GM08714 (cell line): ENCODE data around the gene AUH.

Experiments used
- H3K4me3 ChIP-seq: fragments of 200-500 bp; sonication (Bioruptor generic); 2 replicates; pipeline ENCODE4 v1.5.1; 2014; ENCODE audit warnings: mild to moderate bottlenecking, low read length, inconsistent platforms
- ZNF274 ChIP-seq: IDR thresholded peaks from 2 replicates; pipeline ENCODE4 v1.6.1; 2012; ENCODE audit warnings: mild to moderate bottlenecking, low read depth, low read length

Gene AUH

GRCh38 chr9:91187311-91187964, 174.3 kb downstream of the AUH start:
- no peak for TF ChIP-seq ZNF274
- no peak overlapping the region for H3K4me3 ChIP-seq

DNA sequence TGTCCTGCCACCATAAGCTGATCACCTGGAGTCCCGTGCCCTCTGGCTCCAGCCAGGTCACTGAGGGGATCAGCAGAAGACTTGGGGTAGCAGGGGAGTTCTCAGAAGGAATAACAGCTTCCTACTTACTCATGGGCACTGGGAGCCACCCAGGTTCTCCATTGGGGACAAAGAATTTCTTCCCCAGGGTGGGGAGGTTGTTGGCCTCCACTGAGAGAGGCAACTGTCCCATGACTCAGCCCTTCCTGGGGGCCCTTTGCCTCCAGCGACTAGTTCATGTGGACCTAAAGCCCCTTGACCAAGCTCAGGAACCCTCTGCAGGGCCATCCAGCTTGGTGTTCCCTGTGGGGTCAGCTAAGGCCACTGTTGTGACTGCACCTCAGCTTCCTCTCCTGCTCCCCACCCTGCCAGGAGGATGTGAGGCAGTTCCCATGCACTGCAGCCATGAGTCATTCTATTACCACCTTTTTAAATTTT, 175.0 kb downstream of the AUH start:
- TF ChIP-seq ZNF274: no peak
- H3K4me3 ChIP-seq: no peak overlapping the region

GRCh38 chr9:91185193-91185886, 176.4 kb downstream of the AUH start:
- no peak for TF ChIP-seq ZNF274
- no peak overlapping the region for H3K4me3 ChIP-seq

DNA sequence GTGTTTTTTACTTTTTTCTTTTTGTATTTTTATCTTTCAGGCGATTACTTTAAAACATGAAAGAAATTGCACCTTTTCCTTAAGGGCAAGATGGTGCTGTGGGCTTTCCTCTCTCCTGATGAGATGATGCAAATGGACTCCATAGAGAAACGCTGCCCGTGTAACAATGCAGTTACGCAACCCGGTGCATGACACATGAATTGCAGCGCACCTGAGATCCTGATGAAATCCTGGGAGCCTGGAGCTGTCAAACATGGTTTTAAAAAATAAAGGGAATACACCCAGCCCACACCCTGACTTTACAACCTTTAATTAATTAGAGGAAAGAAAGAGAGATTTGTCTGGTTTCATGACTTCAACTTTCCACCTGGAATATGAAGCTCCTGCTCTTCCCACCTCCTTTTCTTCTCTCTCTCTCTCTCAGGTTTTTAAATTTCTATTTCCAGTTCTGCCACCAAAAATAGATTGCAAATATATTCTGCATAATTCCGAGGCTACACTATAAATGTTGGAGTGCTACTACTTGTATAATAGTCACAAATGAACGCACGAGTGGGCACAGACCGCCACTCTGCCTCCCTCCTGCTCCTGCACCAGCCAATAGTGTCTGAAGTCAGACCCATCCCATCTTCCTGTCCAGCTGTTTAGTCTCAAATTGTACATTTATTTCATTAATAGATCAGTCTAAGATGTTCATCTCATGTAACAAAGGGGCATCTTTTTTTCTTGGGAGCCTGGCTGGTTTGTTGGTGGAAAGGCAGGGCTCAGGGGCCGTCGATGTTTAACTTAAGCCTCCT, 179.1 kb downstream of the AUH start:
- no peak overlapping the region for H3K4me3 ChIP-seq
- no peak for TF ChIP-seq ZNF274

- H3K4me3 ChIP-seq: no peak overlapping the region
- no peak for TF ChIP-seq ZNF274
These were observed 180.2 kb downstream of the AUH start for GRCh38 chr9:91181541-91181940.

DNA sequence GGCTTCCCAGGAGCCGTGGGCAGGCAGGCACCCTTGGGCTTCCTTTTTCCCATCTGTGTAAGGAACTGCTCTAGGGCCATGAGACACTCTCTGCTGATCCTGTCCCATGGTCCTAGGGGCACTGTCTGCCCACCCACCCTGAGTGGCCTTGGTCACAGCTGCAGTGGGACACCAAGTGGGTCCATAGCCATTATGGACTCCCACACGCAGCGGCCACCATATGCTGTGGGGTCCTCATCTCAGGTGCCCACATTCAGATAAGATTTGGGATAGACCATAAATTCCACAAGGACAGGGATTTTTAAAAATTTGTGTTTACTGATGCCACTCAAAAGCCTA, 180.8 kb downstream of the AUH start:
- H3K4me3 ChIP-seq: no peak overlapping the region
- no peak for TF ChIP-seq ZNF274

DNA sequence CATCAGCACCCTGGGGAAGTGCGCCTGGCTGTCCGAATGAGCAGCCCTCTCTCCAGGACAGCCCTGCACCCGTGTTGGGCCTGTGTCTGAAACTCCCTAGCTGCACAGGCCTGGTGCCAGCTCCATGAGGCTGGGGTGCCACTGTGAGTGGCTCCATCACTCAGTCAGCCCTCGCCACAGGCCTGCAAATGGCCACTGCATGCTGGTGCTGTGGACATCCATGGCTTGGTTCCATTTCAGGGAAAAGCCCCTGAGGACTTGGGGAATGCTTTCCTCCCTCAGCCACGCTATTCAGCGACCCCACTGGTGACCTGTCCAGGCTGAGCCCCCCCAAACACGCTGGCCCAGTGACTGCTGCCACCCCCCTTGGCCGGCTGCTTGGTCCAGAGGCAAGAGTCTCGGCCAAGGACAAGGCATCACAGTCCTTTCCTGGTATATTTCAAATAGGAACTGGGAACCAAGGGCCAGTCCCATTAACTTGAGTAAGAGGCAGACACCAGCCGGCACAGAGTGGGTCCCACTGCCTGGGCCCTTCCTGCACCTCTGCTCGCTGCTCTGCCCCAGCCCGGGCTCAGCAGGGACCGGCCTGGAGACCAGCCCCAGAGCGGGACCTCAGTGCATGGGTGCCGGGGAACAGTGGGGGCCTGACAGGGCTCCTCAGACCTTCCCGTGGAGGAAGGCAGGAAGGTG, 181.3 kb downstream of the AUH start:
- no peak for TF ChIP-seq ZNF274
- H3K4me3 ChIP-seq: no peak overlapping the region

- H3K4me3 ChIP-seq: no peak overlapping the region
- TF ChIP-seq ZNF274: no peak
These were observed 182.2 kb downstream of the AUH start for GRCh38 chr9:91179237-91180138.

DNA sequence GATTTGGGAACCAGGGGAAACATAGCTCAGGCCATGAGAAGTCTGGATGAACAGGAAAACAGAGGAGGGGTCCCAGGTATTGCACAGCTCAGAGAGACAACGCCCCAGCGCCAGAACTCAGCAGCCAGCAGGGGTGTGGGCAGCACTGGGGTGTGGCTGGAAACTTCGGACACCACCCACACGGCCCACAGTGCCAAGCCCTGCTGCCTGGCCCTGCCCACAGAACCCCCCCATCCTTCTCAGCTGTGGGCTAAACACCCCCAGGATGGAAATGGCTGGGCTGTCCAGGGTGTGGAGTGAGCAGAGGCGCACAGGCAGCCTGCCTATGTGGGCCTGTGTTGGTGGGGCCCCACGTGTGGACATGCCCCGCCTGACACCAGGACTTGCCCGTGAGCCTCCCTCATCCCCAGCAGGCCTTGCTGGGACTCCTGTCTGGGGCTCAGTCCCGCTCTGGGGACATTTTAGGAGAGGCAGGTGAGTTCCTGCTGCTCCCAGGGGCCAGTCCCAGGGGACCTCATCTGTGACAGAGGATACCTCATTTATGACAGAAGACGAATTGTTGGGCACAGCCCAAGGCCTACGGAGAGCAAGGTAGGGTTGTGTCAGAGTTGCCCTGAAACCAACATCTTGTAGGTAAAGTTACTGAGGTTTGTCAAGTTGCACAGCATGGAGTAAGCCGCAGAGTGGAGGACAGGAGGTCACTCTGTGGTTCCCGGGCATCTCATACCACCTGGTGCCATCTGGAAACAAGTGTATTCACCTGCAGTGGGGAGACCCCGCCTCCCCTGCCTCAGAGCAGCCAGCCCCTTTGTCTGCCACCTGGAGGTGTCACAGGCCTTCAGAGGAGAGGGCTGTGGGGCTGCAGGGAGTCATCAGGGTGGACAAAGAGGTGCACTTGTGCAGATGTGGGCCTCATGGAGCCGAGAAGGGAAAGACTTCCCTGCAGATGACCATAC, 183.2 kb downstream of the AUH start:
- no peak overlapping the region for H3K4me3 ChIP-seq
- no peak for TF ChIP-seq ZNF274

DNA sequence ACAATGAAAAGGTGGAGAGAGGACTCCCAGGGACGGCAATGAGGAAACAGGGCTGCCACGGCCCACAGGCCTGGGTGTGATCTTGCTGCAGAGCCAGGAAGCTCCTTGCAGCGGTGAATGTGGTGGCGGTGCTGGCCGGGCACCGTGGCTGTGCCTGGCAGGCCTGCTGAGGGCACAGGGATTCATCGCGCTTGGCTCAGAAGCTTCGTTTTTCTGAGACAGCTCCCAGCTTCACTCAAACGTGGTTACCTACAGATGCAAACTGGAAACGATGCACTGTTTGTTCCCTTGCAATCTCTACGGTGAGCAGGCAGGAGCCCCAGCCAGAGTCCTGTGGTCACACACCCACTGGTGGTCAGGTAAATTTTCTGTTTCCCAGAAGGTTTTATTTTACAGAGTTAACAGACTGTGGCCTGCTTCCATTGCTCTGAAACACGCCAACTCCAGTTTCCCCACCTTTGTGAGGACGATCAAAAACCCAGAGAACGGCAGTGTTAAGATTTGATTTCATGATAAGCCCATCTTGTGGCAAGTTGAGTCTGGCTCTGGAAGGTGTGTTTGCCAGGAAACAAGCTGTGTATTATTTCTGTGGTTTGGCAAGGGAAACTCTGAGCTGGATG, 183.9 kb downstream of the AUH start:
- no peak for TF ChIP-seq ZNF274

DNA sequence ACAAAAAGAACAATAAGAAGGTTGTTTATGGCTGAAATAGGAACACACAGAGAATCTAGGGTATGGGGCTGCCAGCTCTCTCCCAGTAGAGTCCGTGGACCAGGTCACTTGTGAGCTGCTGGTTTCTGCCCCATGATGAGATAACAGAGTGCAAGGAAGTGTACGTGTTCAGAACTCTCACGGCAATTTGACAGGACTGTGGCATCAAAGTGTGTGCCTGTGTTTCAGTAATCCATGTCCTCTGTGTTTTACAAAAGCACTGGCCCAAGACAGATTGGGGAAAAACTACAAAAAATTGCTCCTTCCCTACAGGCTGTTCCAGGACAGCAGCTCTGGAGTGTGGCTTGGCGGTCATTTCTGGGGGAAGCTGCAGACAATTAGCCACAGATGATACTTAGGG, 184.6 kb downstream of the AUH start:
- no peak for TF ChIP-seq ZNF274

More for the DNA sequence above, 183.9 kb downstream of the AUH start:
- H3K4me3 ChIP-seq: no peak overlapping the region

GRCh38 chr9:91176426-91176825, 185.3 kb downstream of the AUH start:
- H3K4me3 ChIP-seq: no peak overlapping the region
- no peak for TF ChIP-seq ZNF274

More for the DNA sequence above, 184.6 kb downstream of the AUH start:
- no peak overlapping the region for H3K4me3 ChIP-seq
